GM18867 (cell line): ENCODE data around the gene SLC38A9.
"Not testable (repeated sequence)": the region's sequence is repeated elsewhere in the genome, so short reads cannot be mapped to it uniquely, and the experiment has no call there.

Experiments
- ATAC-seq: cut with Tn5 transposase; IDR thresholded peaks from one replicate; pipeline ENCODE4 v1.9.1; 2021; ENCODE audit warnings: mild to moderate bottlenecking, moderate library complexity; ENCODE audit not compliant: unreplicated experiment

The SLC38A9 gene

GRCh38 chr5:55706230-55706629 lies 5.9 kb downstream of the SLC38A9 start:
- ATAC-seq, result no peak

DNA sequence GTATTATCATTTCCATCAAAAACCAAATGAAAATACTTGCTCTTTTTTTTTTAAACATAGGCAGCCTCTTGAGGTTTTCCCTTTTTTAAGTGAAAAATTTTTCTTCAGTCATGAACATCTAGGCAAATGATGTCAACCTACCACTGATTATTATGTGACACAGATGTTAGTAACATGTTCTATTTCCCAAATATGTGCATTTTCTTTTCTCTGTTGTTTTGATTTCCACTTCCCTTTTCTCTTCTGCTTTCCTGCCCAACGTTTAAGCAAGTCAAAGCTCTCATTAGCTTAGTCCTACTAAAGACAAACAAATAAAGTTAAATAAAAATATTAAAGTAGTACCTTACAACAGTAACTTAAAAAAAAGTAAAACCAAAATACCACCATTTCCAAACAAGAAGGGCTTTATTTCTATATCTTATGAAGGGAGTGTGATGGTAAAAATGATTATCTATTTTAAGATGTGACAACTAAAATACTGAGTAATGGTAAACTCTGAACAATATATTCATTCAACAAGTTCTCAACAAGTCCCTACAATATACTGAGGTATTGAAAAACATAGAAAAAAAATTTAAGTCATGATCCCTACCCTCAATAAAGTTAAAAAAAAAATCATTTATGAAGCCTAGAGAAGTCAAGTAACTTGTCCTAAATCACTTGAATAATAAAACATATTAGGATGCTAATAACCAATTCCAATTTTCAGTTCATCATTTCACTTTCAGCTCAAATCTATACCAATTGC lies 9.4 kb downstream of the SLC38A9 start:
- ATAC-seq, result no peak

GRCh38 chr5:55701462-55702103 lies 10.5 kb downstream of the SLC38A9 start:
- ATAC-seq, result peak; percentile 38

DNA sequence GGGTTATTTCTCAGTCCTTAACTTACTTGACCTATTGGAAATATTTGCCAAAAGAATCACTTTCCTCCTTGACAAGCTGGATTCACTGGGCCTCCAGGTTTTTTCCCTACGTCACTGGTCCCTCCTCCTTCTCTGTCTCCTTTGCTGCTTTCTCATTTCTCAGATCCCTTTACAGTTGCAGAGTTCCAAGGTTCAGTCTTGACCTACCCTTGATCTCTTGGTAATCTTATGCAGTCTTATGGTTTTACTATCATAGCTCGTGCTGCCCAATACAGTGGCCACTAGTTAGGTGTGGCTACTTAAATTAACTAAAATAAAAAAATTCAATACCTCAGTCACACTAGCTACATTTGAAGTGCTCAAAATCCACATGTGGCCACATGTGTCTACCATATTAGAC lies 11.4 kb downstream of the SLC38A9 start:
- ATAC-seq, result no peak

- peak; percentile 58 for ATAC-seq
Observed at GRCh38 chr5:55699041-55699688, 13.0 kb downstream of the SLC38A9 start.

GRCh38 chr5:55696704-55697103 lies 15.4 kb downstream of the SLC38A9 start:
- ATAC-seq, result not testable (repeated sequence)

DNA sequence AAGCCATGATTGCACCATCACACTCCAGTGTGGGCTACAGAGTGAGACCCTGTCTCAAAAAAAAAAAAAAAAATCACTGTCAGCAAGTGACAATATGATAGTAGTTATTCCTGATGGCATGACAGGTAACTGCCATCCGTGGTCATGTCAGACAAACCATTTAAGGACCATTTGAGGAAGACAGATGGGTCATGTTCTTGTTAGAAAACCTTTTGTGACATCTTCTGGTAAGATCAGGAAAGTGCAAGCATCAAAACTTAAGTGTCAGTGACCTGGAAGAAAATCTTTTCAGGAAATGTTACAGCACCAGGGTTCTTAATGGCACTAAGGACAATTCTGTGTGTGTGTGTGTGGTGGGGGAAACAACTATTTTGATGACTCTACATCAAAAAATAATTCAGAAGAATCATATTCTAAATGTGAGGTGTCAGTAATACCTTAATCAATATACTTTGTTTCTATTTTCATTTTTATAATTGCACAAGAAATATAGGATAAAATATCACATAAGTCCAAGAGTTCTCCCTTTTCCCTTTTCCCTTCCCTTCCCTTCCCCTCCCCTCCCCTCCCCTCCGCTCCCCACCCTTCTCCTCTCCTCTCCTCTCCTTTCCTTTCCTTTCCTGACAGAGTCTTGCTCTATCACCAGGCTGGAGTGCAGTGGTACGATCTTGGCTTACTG lies 17.8 kb downstream of the SLC38A9 start:
- no peak for ATAC-seq

DNA sequence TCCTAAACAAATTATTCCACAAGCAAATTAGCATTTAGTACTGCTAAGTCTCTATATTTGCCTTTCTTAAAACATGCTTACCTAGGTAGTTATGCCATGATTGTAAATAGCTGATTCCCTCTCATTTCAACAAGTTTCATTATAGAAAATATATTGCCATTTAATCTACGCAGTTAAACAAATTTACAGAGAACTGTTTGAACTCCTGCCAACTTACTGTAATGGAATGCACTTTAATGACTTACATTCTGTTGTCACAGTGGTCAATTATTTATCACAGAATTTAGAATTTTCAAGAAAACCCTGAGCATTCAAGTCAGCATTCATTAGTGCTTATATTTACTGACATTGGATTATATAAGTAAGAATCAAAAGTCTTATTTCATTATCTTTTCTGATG lies 19.6 kb downstream of the SLC38A9 start:
- no peak for ATAC-seq

- no peak for ATAC-seq
Observed at GRCh38 chr5:55692106-55692417, 20.1 kb downstream of the SLC38A9 start.

DNA sequence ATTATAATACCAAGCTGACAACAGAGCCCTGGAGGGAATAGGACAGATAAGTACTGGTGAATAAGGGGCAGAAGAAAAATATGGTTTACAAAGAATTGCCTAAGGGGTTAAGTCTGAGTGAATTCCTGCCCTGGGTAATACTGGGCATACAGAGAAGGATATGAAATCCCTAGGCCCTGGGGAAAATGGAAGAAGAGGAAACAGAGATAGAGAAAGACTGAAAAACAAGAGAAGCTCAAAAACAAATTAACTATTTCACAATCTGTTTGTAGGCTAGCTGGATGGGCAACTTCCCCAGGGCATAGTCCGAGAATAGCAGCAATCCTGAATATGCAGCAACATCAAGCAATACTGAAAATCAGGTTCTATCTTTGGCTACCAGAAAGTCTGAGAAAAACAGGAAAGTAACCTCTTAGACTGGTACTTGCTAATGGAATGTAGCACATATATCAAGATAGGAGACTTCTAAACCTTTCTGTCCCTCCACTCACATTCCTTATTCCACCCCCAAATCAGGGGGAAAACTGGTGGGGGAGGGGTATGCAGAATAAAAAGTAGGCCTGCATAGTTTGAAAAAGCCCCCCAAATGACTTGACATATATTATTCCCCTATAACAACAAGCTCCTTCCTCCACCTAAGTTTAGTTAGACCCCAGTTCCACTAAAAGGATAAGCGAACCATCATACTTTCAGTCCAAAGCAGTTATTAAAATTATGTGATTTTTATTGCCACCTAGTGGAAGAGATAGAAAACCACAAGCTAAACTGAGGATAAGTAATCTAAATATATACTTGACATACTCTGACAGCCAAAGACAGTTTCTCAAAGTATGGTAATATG lies 20.6 kb downstream of the SLC38A9 start:
- no peak for ATAC-seq

GRCh38 chr5:55682071-55682470 lies 30.1 kb downstream of the SLC38A9 start:
- ATAC-seq, result no peak

- no peak for ATAC-seq
Observed at GRCh38 chr5:55681301-55681700, 30.8 kb downstream of the SLC38A9 start.

DNA sequence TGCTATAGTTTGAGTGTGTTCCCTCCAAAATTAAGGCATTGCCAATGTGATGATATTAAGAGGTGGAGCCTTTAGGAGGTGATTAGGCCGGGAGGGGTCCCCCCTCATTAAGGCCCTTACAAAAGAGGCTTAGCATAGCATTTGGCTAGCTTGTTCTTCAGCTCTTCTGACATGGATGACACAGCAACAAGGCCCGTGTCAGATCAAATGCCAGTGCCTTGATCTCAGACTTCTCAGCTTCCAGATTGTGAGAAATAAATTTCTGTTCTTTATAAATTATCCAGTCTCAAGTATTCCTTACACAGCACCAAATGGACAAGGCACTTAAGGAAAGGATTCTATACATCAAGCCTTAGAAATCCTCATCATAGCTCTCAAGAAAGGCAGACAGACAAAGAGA lies 31.8 kb downstream of the SLC38A9 start:
- ATAC-seq, result no peak

GRCh38 chr5:55679556-55679955 lies 32.6 kb downstream of the SLC38A9 start:
- no peak for ATAC-seq

GRCh38 chr5:55675119-55675518 lies 37.0 kb downstream of the SLC38A9 start:
- ATAC-seq, result no peak

DNA sequence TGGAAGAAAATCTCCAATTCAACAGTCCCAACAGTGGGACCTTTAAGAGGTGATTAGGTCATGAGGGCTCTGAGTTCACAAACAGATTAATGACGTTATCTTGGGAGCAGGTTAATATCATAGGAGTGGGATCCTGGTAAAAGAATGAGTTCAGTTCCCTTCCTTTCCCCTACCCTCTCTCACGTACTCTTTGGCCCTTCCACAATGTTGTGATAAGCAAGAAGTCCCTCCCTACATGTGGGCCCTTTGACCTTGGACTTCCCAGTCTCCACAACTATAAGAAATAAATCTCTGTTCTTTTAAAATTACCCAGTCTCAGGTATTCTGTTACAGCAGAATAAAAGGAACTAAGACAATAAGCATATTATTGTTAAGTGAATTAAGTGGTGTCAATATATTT lies 37.8 kb downstream of the SLC38A9 start:
- ATAC-seq, result no peak

GRCh38 chr5:55672477-55672911 lies 39.6 kb downstream of the SLC38A9 start:
- ATAC-seq, result no peak

- ATAC-seq, result no peak
Observed at GRCh38 chr5:55671975-55672374, 40.1 kb downstream of the SLC38A9 start.

- ATAC-seq, result no peak
Observed at GRCh38 chr5:55668356-55668755, 43.8 kb downstream of the SLC38A9 start.

DNA sequence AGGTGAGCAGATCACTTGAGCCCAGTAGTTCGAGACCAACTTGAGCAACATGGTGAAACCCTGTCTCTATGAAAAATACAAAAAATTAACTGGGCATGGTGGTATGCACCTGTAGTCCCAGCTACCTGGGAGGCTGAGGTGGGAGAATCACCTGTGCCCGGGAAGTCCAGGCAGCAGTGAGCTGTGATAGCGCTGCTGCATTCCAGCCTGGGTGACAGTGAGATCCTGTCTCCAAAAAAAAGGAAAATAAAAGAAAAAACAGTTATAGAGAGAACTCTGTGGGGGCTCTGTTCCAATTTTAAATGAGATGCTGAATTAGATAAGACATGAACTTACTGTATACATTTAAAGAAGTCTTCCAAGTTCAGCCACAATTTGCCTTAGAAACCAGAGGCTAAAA lies 44.2 kb downstream of the SLC38A9 start:
- no peak for ATAC-seq

DNA sequence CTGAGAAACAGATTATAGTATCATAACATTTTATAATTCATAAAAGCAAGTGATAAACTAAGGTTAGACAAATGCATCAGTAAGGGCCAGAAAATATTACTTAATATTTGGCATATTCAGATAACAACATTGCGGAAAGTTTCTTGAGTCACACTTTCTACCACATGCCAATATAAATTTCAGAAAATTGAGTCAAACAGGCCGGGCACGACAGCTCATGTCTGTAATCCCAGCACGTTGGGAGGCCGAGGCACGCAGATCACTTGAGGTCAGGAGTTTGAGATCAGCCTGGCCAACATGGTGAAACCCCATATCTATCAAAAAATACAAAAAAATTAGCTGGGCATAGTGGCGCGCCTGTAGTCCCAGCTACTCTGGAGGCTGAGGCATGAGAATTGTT lies 47.1 kb downstream of the SLC38A9 start:
- ATAC-seq, result no peak
